ENCODE data around the gene AFF4.

Gene AFF4

GRCh38 chr5:132826424-132827082 lies 136.9 kb downstream of the AFF4 start:
- DNase-seq (ENCODE audit: low read depth) = no peak

DNA sequence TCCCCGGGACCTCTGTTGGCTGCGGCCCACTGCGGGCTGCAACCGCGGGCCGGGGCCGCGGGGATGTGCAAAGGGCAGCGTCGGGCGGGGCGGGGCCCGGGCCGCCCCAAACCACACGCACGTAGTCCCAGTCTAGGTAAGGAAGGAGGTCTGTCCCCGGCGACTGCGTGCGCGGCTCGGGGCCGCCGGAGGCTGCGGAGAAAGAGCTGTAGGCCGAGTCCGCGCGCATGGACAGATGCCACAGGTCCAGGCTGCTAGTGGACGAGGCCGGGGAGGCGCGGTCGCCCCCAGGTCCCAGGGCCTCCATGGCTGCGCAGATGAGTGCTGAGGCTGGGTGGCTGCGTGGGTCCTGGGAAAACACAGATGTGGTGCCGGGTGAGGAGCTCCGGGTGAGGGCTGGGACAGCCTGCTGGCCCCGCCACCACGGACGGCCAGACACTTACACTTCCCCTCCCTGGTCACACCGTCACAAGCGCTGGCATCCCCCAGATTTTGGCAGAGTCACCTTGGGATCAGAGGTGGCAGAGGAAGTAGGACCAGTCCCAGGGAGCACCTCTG lies 137.5 kb downstream of the AFF4 start:
- DNase-seq (ENCODE audit: low read depth) = no peak
